ENCODE data around the gene PCDH15. TPM values are rescaled to one million over a fixed set of nuclear protein-coding genes. Genes with fewer than 3 reads are reported as not detected.

PCDH15 gene
- total RNA-seq, 1 donor from 2014 or later: not detected

DNA sequence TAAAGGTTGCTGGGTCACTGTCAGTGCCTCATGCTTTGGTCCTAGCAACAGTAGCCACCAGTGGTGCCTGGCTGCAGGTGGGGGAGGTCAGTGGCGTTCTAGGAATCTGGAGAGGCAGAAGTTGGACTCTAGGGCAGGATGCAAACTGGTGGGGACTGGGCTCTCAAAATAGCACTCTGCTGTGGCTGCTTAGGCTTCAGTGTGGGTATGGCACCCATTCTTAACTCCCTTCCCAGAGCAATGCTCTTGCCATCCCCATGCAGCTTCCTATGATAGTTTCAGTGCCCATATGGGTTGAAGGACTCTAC is 330.8 kb downstream of the PCDH15 start:
- H3K27ac Mint-ChIP-seq (ENCODE audit: unreplicated experiment): no peak overlapping the region
- H3K36me3 Mint-ChIP-seq (ENCODE audit: low read depth): no peaks in the 10 kb centered on the region
- no peaks in the 10 kb centered on the region for H3K9me3 Mint-ChIP-seq (ENCODE audit: low read depth)
- DNase-seq (ENCODE audit: low spot score): peak; percentile 35
- H3K27me3 Mint-ChIP-seq (ENCODE audit: low read depth): no peaks in the 10 kb centered on the region
- TF ChIP-seq, protein P1, sequence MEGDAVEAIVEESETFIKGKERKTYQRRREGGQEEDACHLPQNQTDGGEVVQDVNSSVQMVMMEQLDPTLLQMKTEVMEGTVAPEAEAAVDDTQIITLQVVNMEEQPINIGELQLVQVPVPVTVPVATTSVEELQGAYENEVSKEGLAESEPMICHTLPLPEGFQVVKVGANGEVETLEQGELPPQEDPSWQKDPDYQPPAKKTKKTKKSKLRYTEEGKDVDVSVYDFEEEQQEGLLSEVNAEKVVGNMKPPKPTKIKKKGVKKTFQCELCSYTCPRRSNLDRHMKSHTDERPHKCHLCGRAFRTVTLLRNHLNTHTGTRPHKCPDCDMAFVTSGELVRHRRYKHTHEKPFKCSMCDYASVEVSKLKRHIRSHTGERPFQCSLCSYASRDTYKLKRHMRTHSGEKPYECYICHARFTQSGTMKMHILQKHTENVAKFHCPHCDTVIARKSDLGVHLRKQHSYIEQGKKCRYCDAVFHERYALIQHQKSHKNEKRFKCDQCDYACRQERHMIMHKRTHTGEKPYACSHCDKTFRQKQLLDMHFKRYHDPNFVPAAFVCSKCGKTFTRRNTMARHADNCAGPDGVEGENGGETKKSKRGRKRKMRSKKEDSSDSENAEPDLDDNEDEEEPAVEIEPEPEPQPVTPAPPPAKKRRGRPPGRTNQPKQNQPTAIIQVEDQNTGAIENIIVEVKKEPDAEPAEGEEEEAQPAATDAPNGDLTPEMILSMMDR (IDR thresholded peaks at IDR 0.05): no peak
- no peak overlapping the region for H3K4me3 Mint-ChIP-seq (ENCODE audit: unreplicated experiment)
- no peaks in the 10 kb centered on the region for H3K4me1 Mint-ChIP-seq (ENCODE audit: low read depth)

- H3K4me3 Mint-ChIP-seq (ENCODE audit: unreplicated experiment): no peak overlapping the region
- TF ChIP-seq, protein P1 (IDR thresholded peaks at IDR 0.05): no peak
- H3K27ac Mint-ChIP-seq (ENCODE audit: unreplicated experiment): no peak overlapping the region
- no peaks in the 10 kb centered on the region for H3K36me3 Mint-ChIP-seq (ENCODE audit: low read depth)
- peak; percentile 29 for DNase-seq (ENCODE audit: low spot score)
- H3K4me1 Mint-ChIP-seq (ENCODE audit: low read depth): no peaks in the 10 kb centered on the region
- H3K9me3 Mint-ChIP-seq (ENCODE audit: low read depth): no peaks in the 10 kb centered on the region
- no peaks in the 10 kb centered on the region for H3K27me3 Mint-ChIP-seq (ENCODE audit: low read depth)
These were observed 331.3 kb downstream of the PCDH15 start for GRCh38 chr10:54469587-54470323.

GRCh38 chr10:54454271-54454670 is 346.8 kb downstream of the PCDH15 start:
- TF ChIP-seq, protein P1 (IDR thresholded peaks at IDR 0.05): no peak
- Mint-ChIP-seq H3K36me3 (ENCODE audit: low read depth) (no peaks in the 10 kb centered on the region), H3K4me1 (ENCODE audit: low read depth) (no peaks in the 10 kb centered on the region)

DNA sequence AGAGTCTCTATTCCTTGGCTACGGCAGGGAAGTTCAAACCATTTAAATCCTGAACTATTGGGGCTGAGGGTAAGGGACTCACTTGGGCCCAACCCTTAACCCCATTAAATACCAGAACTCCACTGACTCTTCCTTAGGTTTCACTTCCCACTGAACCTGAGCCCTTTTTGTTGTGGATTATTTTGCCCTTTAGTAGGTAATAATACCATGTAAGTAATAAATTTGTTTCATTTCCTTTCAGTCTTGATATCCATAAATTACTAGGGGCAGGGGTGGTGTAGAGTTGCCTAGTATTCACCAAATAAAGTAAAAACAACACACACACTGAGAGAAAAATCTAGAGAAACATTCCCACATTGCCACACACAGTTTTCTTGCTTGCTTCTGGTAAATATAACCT is 352.0 kb downstream of the PCDH15 start:
- TF ChIP-seq, protein P1 (IDR thresholded peaks at IDR 0.05): no peak
- no peaks in the 10 kb centered on the region for H3K9me3 Mint-ChIP-seq (ENCODE audit: low read depth)
- no peaks in the 10 kb centered on the region for H3K36me3 Mint-ChIP-seq (ENCODE audit: low read depth)
- H3K4me3 Mint-ChIP-seq (ENCODE audit: unreplicated experiment): no peak overlapping the region
- DNase-seq (ENCODE audit: low spot score): no peak
- no peak overlapping the region for H3K27ac Mint-ChIP-seq (ENCODE audit: unreplicated experiment)
- no peaks in the 10 kb centered on the region for H3K4me1 Mint-ChIP-seq (ENCODE audit: low read depth)
- no peaks in the 10 kb centered on the region for H3K27me3 Mint-ChIP-seq (ENCODE audit: low read depth)

More at GRCh38 chr10:54454271-54454670, 346.8 kb downstream of the PCDH15 start:
- Mint-ChIP-seq H3K27me3 (ENCODE audit: low read depth) (no peaks in the 10 kb centered on the region), H3K9me3 (ENCODE audit: low read depth) (no peaks in the 10 kb centered on the region), H3K4me3 (ENCODE audit: unreplicated experiment) (no peak overlapping the region), H3K27ac (ENCODE audit: unreplicated experiment) (no peak overlapping the region)
- no peak for DNase-seq (ENCODE audit: low spot score)

DNA sequence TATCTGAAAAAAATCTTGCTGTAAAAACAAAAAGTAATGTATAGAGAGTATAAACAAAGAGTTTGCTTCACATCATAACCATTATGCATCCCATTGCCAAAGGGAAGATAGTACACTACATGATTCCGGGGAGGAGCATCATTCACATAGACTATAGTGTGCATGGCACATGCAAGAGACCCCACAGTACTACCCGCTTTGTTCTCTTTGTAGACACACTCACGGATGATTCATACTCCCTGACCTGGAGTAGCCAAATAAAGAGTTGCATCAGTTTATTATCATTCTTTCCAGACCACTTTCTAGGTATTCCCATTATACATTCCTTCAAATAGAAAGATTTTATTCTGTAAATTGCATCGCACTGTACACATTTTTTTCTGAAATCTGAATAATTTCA is 356.9 kb downstream of the PCDH15 start:
- H3K9me3 Mint-ChIP-seq (ENCODE audit: low read depth): no peaks in the 10 kb centered on the region
- H3K27me3 Mint-ChIP-seq (ENCODE audit: low read depth): no peaks in the 10 kb centered on the region
- DNase-seq (ENCODE audit: low spot score): no peak
- H3K36me3 Mint-ChIP-seq (ENCODE audit: low read depth): no peaks in the 10 kb centered on the region
- TF ChIP-seq, protein P1 (IDR thresholded peaks at IDR 0.05): no peak
- H3K4me1 Mint-ChIP-seq (ENCODE audit: low read depth): no peaks in the 10 kb centered on the region
- H3K27ac Mint-ChIP-seq (ENCODE audit: unreplicated experiment): no peak overlapping the region
- H3K4me3 Mint-ChIP-seq (ENCODE audit: unreplicated experiment): no peak overlapping the region
